H1 (cell line): ENCODE data around the gene GNA12. TPM values are rescaled to one million over a fixed set of nuclear protein-coding genes. Genes with fewer than 3 reads are reported as not detected.
A peak's percentile ranks its signal among the peaks of the same experiment; 100 is the strongest.

Experiments
- CTCF ChIA-PET: fragments of 300-600 bp; sonication (Branson Sonifier 250); formaldehyde crosslinking; loops from one replicate; lab custom pipeline; 2021; ENCODE audit not compliant: partially characterized antibody; lab: Charles Lee
- POLR2A ChIA-PET: fragments of 300-600 bp; sonication (Branson Sonifier 250); formaldehyde crosslinking; loops from one replicate; lab custom pipeline; 2021; ENCODE audit warnings: inconsistent platforms; ENCODE audit not compliant: partially characterized antibody; lab: Charles Lee
- DNase-seq, 2 experiments: peaks; one replicate each; pipeline versions ENCODE4 v3.0.0 to v3.0.0-alpha.2; 2010 to 2022; ENCODE audit warnings: low spot score in 2 of 2, low read depth in 1 of 2, mixed read lengths in 1 of 2
- FAIRE-seq: peaks from 2 replicates; lab custom pipeline; 2011; peaks lifted over from hg19 to GRCh38; lab: Jason Lieb, UNC
- H2AFZ ChIP-seq: 2 replicates; pipeline ENCODE4 v1.8.1; 2012; ENCODE audit warnings: low read length, inconsistent platforms
- H2AK5ac ChIP-seq: 2 replicates; pipeline ENCODE4 v1.6.1; 2013; ENCODE audit warnings: low read depth, low read length
- H2BK120ac ChIP-seq: replicated peaks from 2 replicates; pipeline ENCODE3; 2013; ENCODE audit warnings: low read depth, low read length, inconsistent platforms
- H2BK12ac ChIP-seq: 2 replicates; pipeline ENCODE4 v1.6.1; 2013; ENCODE audit warnings: low read depth, low read length
- H2BK15ac ChIP-seq: 2 replicates; pipeline ENCODE4 v1.6.1; 2013; ENCODE audit warnings: low read length
- H2BK20ac ChIP-seq: 2 replicates; pipeline ENCODE4 v1.6.1; 2013; ENCODE audit warnings: low read length
- H2BK5ac ChIP-seq: 2 replicates; pipeline ENCODE4 v1.6.1; 2013; ENCODE audit warnings: low read depth, low read length
- H3K14ac ChIP-seq: 2 replicates; pipeline ENCODE4 v1.6.1; 2013; ENCODE audit warnings: inconsistent platforms; ENCODE audit not compliant: insufficient read length
- H3K18ac ChIP-seq: 2 replicates; pipeline ENCODE4 v1.6.1; 2013; ENCODE audit warnings: low read length; ENCODE audit errors: extremely low read depth
- H3K23ac ChIP-seq: 2 replicates; pipeline ENCODE4 v1.6.1; 2013; ENCODE audit warnings: inconsistent platforms; ENCODE audit not compliant: insufficient read length
- H3K23me2 ChIP-seq: 2 replicates; pipeline ENCODE4 v1.6.1; 2013; ENCODE audit warnings: low read depth, low read length
- H3K27ac ChIP-seq: 2 replicates; pipeline ENCODE4 v1.6.1; 2011; ENCODE audit warnings: low read depth, low read length, inconsistent platforms
- H3K27me3 ChIP-seq, 4 experiments: replicated peaks in 1 of 4; 1 replicate in 1 of 4; 2 replicates in 3 of 4; pipeline versions ENCODE4 v1.6.1 to v1.8.1; 2011 to 2013; ENCODE audit warnings: low read length in 3 of 4, mild to moderate bottlenecking in 3 of 4, inconsistent platforms in 2 of 4, mixed read lengths in 2 of 4, moderate library complexity in 1 of 4; ENCODE audit not compliant: control insufficient read depth in 3 of 4, insufficient read depth in 3 of 4; ENCODE audit errors: extremely low read depth in 1 of 4
- H3K36me3 ChIP-seq, 4 experiments: 2 replicates each; pipeline versions ENCODE4 v1.6.1 to v1.8.1; 2011 to 2013; ENCODE audit warnings: mild to moderate bottlenecking in 4 of 4, low read length in 3 of 4, moderate library complexity in 2 of 4, control low read depth in 1 of 4, inconsistent platforms in 1 of 4; ENCODE audit not compliant: insufficient read depth in 4 of 4, control insufficient read depth in 2 of 4
- H3K4ac ChIP-seq: replicated peaks from 2 replicates; pipeline ENCODE3; 2013; ENCODE audit warnings: low read length, low read depth, mixed read lengths, inconsistent platforms; ENCODE audit not compliant: insufficient read length
- H3K4me1 ChIP-seq, 4 experiments: replicated peaks in 1 of 4; 1 replicate in 1 of 4; 2 replicates in 3 of 4; pipeline versions ENCODE4 v1.6.1 to v1.8.1; 2011 to 2013; ENCODE audit warnings: low read length in 3 of 4, inconsistent platforms in 2 of 4, mixed read lengths in 1 of 4; ENCODE audit not compliant: insufficient read depth in 4 of 4, control insufficient read depth in 3 of 4
- H3K4me2 ChIP-seq, 2 experiments: 2 replicates each; pipeline versions ENCODE4 v1.6.1 to v1.8.1; 2011 to 2013; ENCODE audit warnings: low read depth in 2 of 2, low read length in 2 of 2, control low read depth in 1 of 2, inconsistent platforms in 1 of 2, mild to moderate bottlenecking in 1 of 2; ENCODE audit not compliant: insufficient read depth in 1 of 2
- H3K4me3 ChIP-seq, 4 experiments: fragments of 200-600, 300-600 bp in 1 of 4; sonication (generic), shearing (Covaris generic), sonication (Bioruptor Twin) in 1 of 4; 2 replicates each; pipeline versions ENCODE4 v1.5.1 to v1.8.1; 2011 to 2016; ENCODE audit warnings: low read length in 4 of 4, low read depth in 3 of 4, control low read depth in 2 of 4, inconsistent platforms in 2 of 4, mild to moderate bottlenecking in 2 of 4, mixed read lengths in 1 of 4, moderate library complexity in 1 of 4; ENCODE audit not compliant: insufficient read depth in 2 of 4; ENCODE audit errors: extremely low read depth in 1 of 4
- H3K56ac ChIP-seq: replicated peaks from 2 replicates; pipeline ENCODE3; 2013; ENCODE audit warnings: low read depth, mild to moderate bottlenecking, mixed read lengths, low read length, inconsistent platforms; ENCODE audit not compliant: insufficient read length
- H3K79me1 ChIP-seq: 2 replicates; pipeline ENCODE4 v1.6.1; 2013; ENCODE audit warnings: low read depth, low read length, control low read depth
- H3K79me2 ChIP-seq, 2 experiments: 2 replicates each; pipeline versions ENCODE4 v1.6.1 to v1.8.1; 2012 to 2013; ENCODE audit warnings: low read length in 2 of 2, mild to moderate bottlenecking in 2 of 2, inconsistent platforms in 1 of 2; ENCODE audit not compliant: insufficient read depth in 2 of 2, control insufficient read depth in 1 of 2
- H3K9ac ChIP-seq, 4 experiments: replicated peaks in 1 of 4; 1 replicate in 1 of 4; 2 replicates in 3 of 4; pipeline versions ENCODE4 v1.6.1 to v1.8.1; 2011 to 2013; ENCODE audit warnings: low read depth in 3 of 4, low read length in 3 of 4, control low read depth in 2 of 4, mild to moderate bottlenecking in 2 of 4, moderate library complexity in 2 of 4, inconsistent platforms in 1 of 4; ENCODE audit errors: extremely low read depth in 1 of 4
- H3K9me3 ChIP-seq, 2 experiments: 2 replicates each; pipeline versions ENCODE4 v1.6.1 to v1.8.1; 2012 to 2013; ENCODE audit warnings: mild to moderate bottlenecking in 2 of 2, moderate library complexity in 2 of 2, control low read depth in 1 of 2, inconsistent platforms in 1 of 2, low read depth in 1 of 2, low read length in 1 of 2, mixed read lengths in 1 of 2; ENCODE audit not compliant: insufficient read depth in 2 of 2
- H4K20me1 ChIP-seq, 2 experiments: replicated peaks in 1 of 2; 2 replicates each; pipeline versions ENCODE3 to v1.8.1; 2011 to 2013; ENCODE audit warnings: inconsistent platforms in 2 of 2, low read length in 2 of 2, mild to moderate bottlenecking in 1 of 2; ENCODE audit not compliant: insufficient read depth in 2 of 2, control insufficient read depth in 1 of 2
- H4K5ac ChIP-seq: 2 replicates; pipeline ENCODE4 v1.6.1; 2013; ENCODE audit warnings: low read length, low read depth, mixed read lengths, inconsistent platforms; ENCODE audit not compliant: insufficient read length
- H4K8ac ChIP-seq: 2 replicates; pipeline ENCODE4 v1.8.0; 2013; ENCODE audit warnings: mild to moderate bottlenecking, moderate library complexity, low read length, inconsistent platforms; ENCODE audit not compliant: insufficient read depth; ENCODE audit errors: extremely low read depth
- H4K91ac ChIP-seq: replicated peaks from 2 replicates; pipeline ENCODE3; 2013; ENCODE audit warnings: low read length, mixed read lengths, inconsistent platforms; ENCODE audit not compliant: insufficient read length
- BACH1 ChIP-seq: IDR thresholded peaks from 2 replicates; pipeline ENCODE4 v1.6.1; 2012; ENCODE audit warnings: low read length, improper control_type of control experiment
- CREB1 ChIP-seq: IDR thresholded peaks from 2 replicates; pipeline ENCODE4 v1.6.1; 2012; ENCODE audit warnings: inconsistent platforms
- KDM1A ChIP-seq: fragments of 200-600, 300-600 bp; sonication (generic); IDR thresholded peaks from 2 replicates; pipeline ENCODE4 v1.7.1; 2016; ENCODE audit warnings: mild to moderate bottlenecking, low read length, borderline replicate concordance
- WGBS, 2 experiments: shearing (Covaris generic) in 1 of 2; methylation state at CpG; one replicate each; pipeline versions ENCODE4 v1.1.6 to v1.1.7; 2013 to 2015; ENCODE audit warnings: low lambda C conversion rate in 2 of 2, mixed read lengths in 2 of 2, inconsistent platforms in 1 of 2, low coverage in 1 of 2, missing lambda C conversion rate in 1 of 2; ENCODE audit not compliant: insufficient replicate concordance in 2 of 2, insufficient coverage in 1 of 2, insufficient read length in 1 of 2; ENCODE audit errors: extremely low coverage in 1 of 2, missing lambda C conversion rate in 1 of 2; 5-methylcytosine and 5-hydroxymethylcytosine counted together
- polyA plus RNA-seq, 7 experiments: library from polyadenylated mRNA; depleted of rRNA in 3 of 7; stranded (reverse) in 5 of 7; unstranded in 2 of 7; fragments of >200 nt in 5 of 7; fragments of 200-250 nt in 2 of 7; gene quantifications; 1 replicate in 5 of 7; 2 replicates in 1 of 7; 4 replicates in 1 of 7; pipeline versions ENCODE4 v1.2.1 to v1.2.3, GENCODE V29; 2011 to 2013; ENCODE audit warnings: missing spikeins in 2 of 7, mixed read lengths in 2 of 7
- total RNA-seq: library from RNA; stranded (reverse); fragmentation: NEBNext Ultra II Directional; extraction: Animal tissue kit (Norgen Biotek cat#: 25700); gene quantifications from 2 replicates; pipeline ENCODE4 v1.2.1, GENCODE V29; 2021

GNA12 gene
- total and polyA plus RNA-seq, 2 of the 8 experiments (the other 6 are each of a cell fraction or from before 2014, with no cell fraction given), result 96.5 to 109 TPM

- Histone ChIP-seq H2AFZ (no peak overlapping the region), H3K23ac (no peak overlapping the region), H3K4ac (no peak overlapping the region), H2BK12ac (no peak overlapping the region; the same call in 1 of the 2 replicates), H2BK5ac (no peak overlapping the region), H4K8ac (no peak overlapping the region), H4K91ac (no peak overlapping the region), H3K9me3 (no peaks in the 10 kb centered on the region), H2BK120ac (no peak overlapping the region), H3K14ac (no peak overlapping the region), H3K4me2 (no peak overlapping the region), H3K56ac (no peak overlapping the region), H2BK15ac (no peak overlapping the region), H3K27me3 (no peaks in the 10 kb centered on the region; a peak in 2 of 7 replicates), H4K20me1 (no peaks in the 10 kb centered on the region), H3K27ac (no peak overlapping the region), H3K79me1 (no peaks in the 10 kb centered on the region), H2BK20ac (no peak overlapping the region), H3K36me3 (no peaks in the 10 kb centered on the region), H2AK5ac (no peak overlapping the region), H3K4me3 (no peak overlapping the region), H4K5ac (no peak overlapping the region), H3K23me2 (no peaks in the 10 kb centered on the region; the same call in 1 of the 2 replicates), H3K4me1 (peaks cover 0 to 9% (median 4%) of the 10 kb centered on the region in 4 experiments; a peak in 5 of 7 replicates), H3K79me2 (no peaks in the 10 kb centered on the region), H3K9ac (no peak overlapping the region), H3K18ac (no peak overlapping the region)
- DNase-seq, result no peak
- POLR2A ChIA-PET, result no interaction called here
- no peak for FAIRE-seq
- peak; percentile 84 for TF ChIP-seq KDM1A
- TF ChIP-seq BACH1, result no peak
- TF ChIP-seq CREB1, result no peak
- CTCF ChIA-PET, result interaction anchor here (1.0 kb wide), 1 partner anchor 35 kb away, joined by 3 read pairs; no protein-coding TSS in a partner anchor
- WGBS, 2 experiments, result 90% methylated on average over 6 of the region's 6 CpGs; no CpG with 5 or more reads in 1 of the 2 experiments
Measured at GRCh38 chr7:2859952-2860351, 15.8 kb upstream of the GNA12 start.
